ENCODE data around the gene AZI2.

DNA sequence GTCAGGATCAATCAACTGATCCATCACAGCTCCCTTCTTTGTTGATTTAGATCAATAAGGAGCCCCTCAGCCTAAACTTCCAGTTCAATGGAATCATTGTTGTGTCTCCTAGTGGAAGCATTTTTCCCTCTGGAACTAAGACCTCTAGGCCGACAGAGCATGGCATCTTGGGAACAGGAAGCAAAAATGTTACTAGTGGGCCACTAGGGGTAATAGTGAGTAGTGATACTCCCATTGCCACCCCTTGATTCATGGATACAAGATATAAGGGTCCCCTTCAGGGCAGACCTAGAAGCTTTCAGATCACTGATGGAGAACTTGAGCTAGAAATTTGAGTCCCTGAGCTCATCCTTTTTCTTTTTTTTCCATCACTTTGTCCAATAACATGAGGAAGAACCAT is 40.4 kb upstream of the AZI2 start:
- TF ChIP-seq, protein P1, sequence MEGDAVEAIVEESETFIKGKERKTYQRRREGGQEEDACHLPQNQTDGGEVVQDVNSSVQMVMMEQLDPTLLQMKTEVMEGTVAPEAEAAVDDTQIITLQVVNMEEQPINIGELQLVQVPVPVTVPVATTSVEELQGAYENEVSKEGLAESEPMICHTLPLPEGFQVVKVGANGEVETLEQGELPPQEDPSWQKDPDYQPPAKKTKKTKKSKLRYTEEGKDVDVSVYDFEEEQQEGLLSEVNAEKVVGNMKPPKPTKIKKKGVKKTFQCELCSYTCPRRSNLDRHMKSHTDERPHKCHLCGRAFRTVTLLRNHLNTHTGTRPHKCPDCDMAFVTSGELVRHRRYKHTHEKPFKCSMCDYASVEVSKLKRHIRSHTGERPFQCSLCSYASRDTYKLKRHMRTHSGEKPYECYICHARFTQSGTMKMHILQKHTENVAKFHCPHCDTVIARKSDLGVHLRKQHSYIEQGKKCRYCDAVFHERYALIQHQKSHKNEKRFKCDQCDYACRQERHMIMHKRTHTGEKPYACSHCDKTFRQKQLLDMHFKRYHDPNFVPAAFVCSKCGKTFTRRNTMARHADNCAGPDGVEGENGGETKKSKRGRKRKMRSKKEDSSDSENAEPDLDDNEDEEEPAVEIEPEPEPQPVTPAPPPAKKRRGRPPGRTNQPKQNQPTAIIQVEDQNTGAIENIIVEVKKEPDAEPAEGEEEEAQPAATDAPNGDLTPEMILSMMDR (IDR thresholded peaks at IDR 0.05; ENCODE audit: low read length), result no peak
- TF ChIP-seq EZH2 (IDR thresholded peaks at IDR 0.05; ENCODE audit: borderline replicate concordance, low read length), result no peak
